HEK293T (cell line): ENCODE results near the gene THRB.
A peak's percentile ranks its signal among the peaks of the same experiment; 100 is the strongest.

Source experiments
- CTCF ChIA-PET: fragments of 350-600 bp; formaldehyde crosslinking; extraction: SDS; loops from one replicate; lab custom pipeline; 2021; ENCODE audit warnings: antibody characterized with exemption, inconsistent platforms; lab: Yijun Ruan, JAX
- POLR2A ChIA-PET: fragments of 350-600 bp; formaldehyde crosslinking; extraction: SDS; loops from one replicate; lab custom pipeline; 2020; ENCODE audit warnings: antibody characterized with exemption, inconsistent platforms; lab: Yijun Ruan, JAX
- DNase-seq: peaks from one replicate; pipeline ENCODE4 v3.0.0; 2012; ENCODE audit warnings: mixed read lengths; ENCODE audit errors: extremely low spot score
- ARNT ChIP-seq: fragments of 450-650 bp; IDR thresholded peaks from 2 replicates; pipeline ENCODE4 v1.6.1; 2017; ENCODE audit warnings: mild to moderate bottlenecking
- BHLHE40 ChIP-seq: fragments of 450-650 bp; IDR thresholded peaks from 2 replicates; pipeline ENCODE4 v1.6.1; 2016; ENCODE audit warnings: mild to moderate bottlenecking, moderate library complexity, borderline replicate concordance
- CTBP1 ChIP-seq: fragments of 450-650 bp; IDR thresholded peaks from 2 replicates; pipeline ENCODE4 v1.6.1; 2016; ENCODE audit warnings: borderline replicate concordance
- ELF4 ChIP-seq: fragments of 450-650 bp; IDR thresholded peaks from 2 replicates; pipeline ENCODE4 v1.6.1; 2017; ENCODE audit warnings: antibody characterized with exemption
- FOXA1 ChIP-seq: fragments of 450-650 bp; IDR thresholded peaks from 2 replicates; pipeline ENCODE4 v1.6.1; 2016; ENCODE audit warnings: mild to moderate bottlenecking
- FOXK2 ChIP-seq: fragments of 450-650 bp; IDR thresholded peaks from 2 replicates; pipeline ENCODE4 v1.6.1; 2016; ENCODE audit warnings: mild to moderate bottlenecking
- FOXM1 ChIP-seq: fragments of 450-650 bp; IDR thresholded peaks from 2 replicates; pipeline ENCODE4 v1.6.1; 2017; ENCODE audit warnings: mild to moderate bottlenecking, borderline replicate concordance
- HDGF ChIP-seq: fragments of 450-650 bp; IDR thresholded peaks from 2 replicates; pipeline ENCODE4 v1.6.1; 2017; ENCODE audit warnings: antibody characterized with exemption, borderline replicate concordance
- L3MBTL2 ChIP-seq: fragments of 450-650 bp; conservative IDR thresholded peaks from 2 replicates; pipeline ENCODE4 v1.6.1; 2016; ENCODE audit warnings: mild to moderate bottlenecking
- LEF1 ChIP-seq: fragments of 450-650 bp; IDR thresholded peaks from 2 replicates; pipeline ENCODE4 v1.6.1; 2017; ENCODE audit warnings: mild to moderate bottlenecking, borderline replicate concordance
- NFRKB ChIP-seq: fragments of 450-650 bp; IDR thresholded peaks from 2 replicates; pipeline ENCODE4 v1.6.1; 2016; ENCODE audit warnings: mild to moderate bottlenecking, moderate library complexity
- PKNOX1 ChIP-seq: fragments of 450-650 bp; IDR thresholded peaks from 2 replicates; pipeline ENCODE4 v1.6.1; 2016
- SP1 ChIP-seq: fragments of 450-650 bp; IDR thresholded peaks from 2 replicates; pipeline ENCODE4 v1.6.1; 2017
- SUZ12 ChIP-seq: fragments of 450-650 bp; IDR thresholded peaks from 2 replicates; pipeline ENCODE4 v1.6.1; 2016; ENCODE audit warnings: mild to moderate bottlenecking
- TARDBP ChIP-seq: fragments of 450-650 bp; IDR thresholded peaks from 2 replicates; pipeline ENCODE4 v1.6.1; 2016
- ZNF384 ChIP-seq: fragments of 450-650 bp; IDR thresholded peaks from 2 replicates; pipeline ENCODE4 v1.6.1; 2016

Gene THRB

GRCh38 chr3:24245056-24245455 is 249.6 kb downstream of the THRB start:
- no peak for DNase-seq
- ChIA-PET CTCF (no interaction called here), POLR2A (no interaction called here)
- TF ChIP-seq CTBP1 = no peak
- no peak for TF ChIP-seq ARNT
- no peak for TF ChIP-seq HDGF
- TF ChIP-seq SP1 = no peak
- TF ChIP-seq FOXM1 = no peak
- no peak for TF ChIP-seq TARDBP
- no peak for TF ChIP-seq FOXA1
- no peak for TF ChIP-seq NFRKB
- TF ChIP-seq SUZ12 = no peak
- TF ChIP-seq LEF1 = no peak
- no peak for TF ChIP-seq FOXK2
- no peak for TF ChIP-seq ELF4
- TF ChIP-seq ZNF384 = no peak
- TF ChIP-seq PKNOX1 = no peak
- no peak for TF ChIP-seq BHLHE40
- TF ChIP-seq L3MBTL2 = no peak

GRCh38 chr3:24244491-24244890 is 250.2 kb downstream of the THRB start:
- no peak for DNase-seq
- TF ChIP-seq LEF1 (no peak), FOXA1 (no peak)
- ChIA-PET POLR2A (no interaction called here), CTCF (no interaction called here)

GRCh38 chr3:24242012-24242698 is 252.5 kb downstream of the THRB start:
- no peak for DNase-seq
- ChIA-PET POLR2A (no interaction called here), CTCF (no interaction called here)
- no peak for TF ChIP-seq ARNT
- no peak for TF ChIP-seq FOXK2
- TF ChIP-seq ZNF384 = no peak
- no peak for TF ChIP-seq BHLHE40

- CTCF ChIA-PET = no interaction called here
- TF ChIP-seq NFRKB = no peak
- TF ChIP-seq L3MBTL2 = no peak
- no peak for TF ChIP-seq TARDBP
- no peak for TF ChIP-seq FOXK2
- TF ChIP-seq ARNT = no peak
- no peak for TF ChIP-seq ELF4
- TF ChIP-seq SUZ12 = no peak
- no peak for TF ChIP-seq LEF1
- TF ChIP-seq ZNF384 = no peak
- no peak for TF ChIP-seq PKNOX1
- TF ChIP-seq BHLHE40 = no peak
- no peak for TF ChIP-seq CTBP1
- no peak for TF ChIP-seq FOXA1
- no peak for TF ChIP-seq HDGF
- TF ChIP-seq SP1 = no peak
- TF ChIP-seq FOXM1 = no peak
Measured at GRCh38 chr3:24240306-24240705, 254.3 kb downstream of the THRB start.

GRCh38 chr3:24237971-24238706 is 256.5 kb downstream of the THRB start:
- TF ChIP-seq PKNOX1 (peak; percentile 55; the same call in 1 of the 2 replicates), NFRKB (no peak), SUZ12 (no peak), ARNT (no peak), ZNF384 (no peak)
- DNase-seq = peak; percentile 69
- CTCF ChIA-PET = interaction anchor here (0.7 to 1.4 kb wide), 4 partner anchors 14 to 52 kb away, joined by 3 to 7 read pairs (median 4); no protein-coding TSS in a partner anchor
- POLR2A ChIA-PET = no interaction called here

More at GRCh38 chr3:24240306-24240705, 254.3 kb downstream of the THRB start:
- POLR2A ChIA-PET = no interaction called here
- DNase-seq = no peak

GRCh38 chr3:24235121-24235520 is 259.5 kb downstream of the THRB start:
- no peak for TF ChIP-seq PKNOX1
- TF ChIP-seq FOXK2 = no peak
- TF ChIP-seq ZNF384 = no peak
- no peak for TF ChIP-seq HDGF
- no peak for TF ChIP-seq ELF4
- no peak for TF ChIP-seq LEF1
- TF ChIP-seq CTBP1 = no peak
- no peak for TF ChIP-seq TARDBP
- no peak for TF ChIP-seq SP1
- TF ChIP-seq BHLHE40 = no peak
- no peak for TF ChIP-seq ARNT
- TF ChIP-seq NFRKB = no peak
- no peak for TF ChIP-seq FOXM1
- no peak for TF ChIP-seq L3MBTL2
- no peak for TF ChIP-seq SUZ12
- CTCF ChIA-PET = interaction anchor here (0.7 kb wide), 1 partner anchor 49 kb away, joined by 3 read pairs; no protein-coding TSS in a partner anchor
- POLR2A ChIA-PET = no interaction called here
- no peak for DNase-seq
